Osteocyte (in vitro differentiated cells): Measurements from ENCODE around the gene ACTG2. TPM values are rescaled to one million over a fixed set of nuclear protein-coding genes. Genes with fewer than 3 reads are reported as not detected.

Experiments used
- DNase-seq: peaks from one replicate; pipeline ENCODE4 v3.0.0; 2021; ENCODE audit warnings: mixed read lengths; ENCODE audit not compliant: unreplicated experiment; ENCODE audit errors: extremely low spot score
- H3K27ac Mint-ChIP-seq: one replicate; pipeline ENCODE4 v1.8.0; 2021; ENCODE audit warnings: mild to moderate bottlenecking, mixed read lengths; ENCODE audit not compliant: unreplicated experiment
- H3K27me3 Mint-ChIP-seq: one replicate; pipeline ENCODE4 v1.8.0; 2021; ENCODE audit warnings: mixed read lengths; ENCODE audit not compliant: unreplicated experiment
- H3K36me3 Mint-ChIP-seq: one replicate; pipeline ENCODE4 v1.8.0; 2021; ENCODE audit warnings: mixed read lengths; ENCODE audit not compliant: unreplicated experiment
- H3K4me1 Mint-ChIP-seq: one replicate; pipeline ENCODE4 v1.8.0; 2021; ENCODE audit warnings: mixed read lengths; ENCODE audit not compliant: unreplicated experiment
- H3K4me3 Mint-ChIP-seq: one replicate; pipeline ENCODE4 v1.8.0; 2021; ENCODE audit warnings: mild to moderate bottlenecking, moderate library complexity, mixed read lengths; ENCODE audit not compliant: unreplicated experiment
- H3K9me3 Mint-ChIP-seq: one replicate; pipeline ENCODE4 v1.8.0; 2021; ENCODE audit warnings: mixed read lengths; ENCODE audit not compliant: unreplicated experiment
- long read RNA-seq: library from polyadenylated mRNA; unstranded; transcript quantifications from one replicate; pipeline ENCODE4 v2.0.0, GENCODE V29; 2021
- total RNA-seq: library from RNA; stranded (reverse); gene quantifications from 2 replicates; pipeline ENCODE4 v1.2.1, GENCODE V29; 2021
- TF ChIP-seq, protein P1 (sequence below): fragments of 200-600 bp; sonication (generic); IDR thresholded peaks from 2 replicates; pipeline ENCODE4 v1.5.0; 2021; ENCODE audit warnings: antibody characterized with exemption, mild to moderate bottlenecking, moderate library complexity

ACTG2 gene
- total RNA-seq = 190 and 191 TPM in 2 replicates
- long read RNA-seq, transcript ACTG2-203 (8 exons, 1,413 nt) = minor isoform, 5 of 962 reads
- long read RNA-seq, transcript ACTG2-201 (9 exons, 1,530 nt) = major isoform, 886 of 962 reads
- long read RNA-seq, partial matches to known transcripts = 33 of 962 reads
- long read RNA-seq, other reads (novel, unspliced or antisense) = 35 of 962 reads

DNA sequence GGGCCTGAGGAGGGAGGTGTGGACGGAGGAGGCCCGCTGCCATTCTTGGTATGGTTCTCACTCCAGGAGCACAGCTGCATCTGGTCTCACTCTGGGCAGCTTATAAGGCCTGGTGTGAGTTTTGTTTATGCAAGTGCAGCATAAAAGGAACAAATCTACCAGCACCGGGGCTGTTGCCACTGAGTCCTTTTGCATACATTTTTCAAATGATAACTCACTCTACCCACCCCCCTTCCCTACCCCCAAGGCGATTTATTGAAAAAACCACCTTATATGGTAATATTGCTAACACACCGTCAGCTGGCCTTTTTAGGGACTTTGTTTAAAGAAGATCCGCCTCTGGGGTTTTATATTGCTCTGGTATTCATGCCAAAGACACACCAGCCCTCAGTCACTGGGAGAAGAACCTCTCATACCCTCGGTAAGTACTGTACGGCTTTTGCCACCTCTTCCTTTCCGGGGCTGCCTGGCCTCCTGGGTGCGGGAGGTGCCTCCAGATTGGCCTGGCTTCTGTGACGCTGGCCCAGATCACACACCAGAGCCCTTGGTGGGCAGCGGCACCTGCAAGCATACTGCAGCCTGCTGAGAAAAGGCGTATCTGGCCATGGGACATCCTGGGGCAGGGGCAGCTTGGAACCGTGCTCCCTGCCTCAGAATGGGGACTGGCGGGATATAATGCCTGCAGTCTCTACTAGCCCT lies at the start of gene ACTG2:
Gene ACTG2, plus strand, starts transcription at position 378 of the 699 bp plus-strand sequence. CDS start 8,304 bp downstream, outside the sequence.
- Mint-ChIP-seq H3K27me3 (no peaks in the 10 kb centered on the region), H3K27ac (peak within 1 kb of the TSS; percentile 93), H3K4me3 (peak within 1 kb of the TSS; percentile 76), H3K9me3 (no peaks in the 10 kb centered on the region), H3K36me3 (peaks cover 4% of the 10 kb centered on the region), H3K4me1 (peaks cover 73% of the 10 kb centered on the region)
- DNase-seq = peak; percentile 84
- TF ChIP-seq, protein P1, sequence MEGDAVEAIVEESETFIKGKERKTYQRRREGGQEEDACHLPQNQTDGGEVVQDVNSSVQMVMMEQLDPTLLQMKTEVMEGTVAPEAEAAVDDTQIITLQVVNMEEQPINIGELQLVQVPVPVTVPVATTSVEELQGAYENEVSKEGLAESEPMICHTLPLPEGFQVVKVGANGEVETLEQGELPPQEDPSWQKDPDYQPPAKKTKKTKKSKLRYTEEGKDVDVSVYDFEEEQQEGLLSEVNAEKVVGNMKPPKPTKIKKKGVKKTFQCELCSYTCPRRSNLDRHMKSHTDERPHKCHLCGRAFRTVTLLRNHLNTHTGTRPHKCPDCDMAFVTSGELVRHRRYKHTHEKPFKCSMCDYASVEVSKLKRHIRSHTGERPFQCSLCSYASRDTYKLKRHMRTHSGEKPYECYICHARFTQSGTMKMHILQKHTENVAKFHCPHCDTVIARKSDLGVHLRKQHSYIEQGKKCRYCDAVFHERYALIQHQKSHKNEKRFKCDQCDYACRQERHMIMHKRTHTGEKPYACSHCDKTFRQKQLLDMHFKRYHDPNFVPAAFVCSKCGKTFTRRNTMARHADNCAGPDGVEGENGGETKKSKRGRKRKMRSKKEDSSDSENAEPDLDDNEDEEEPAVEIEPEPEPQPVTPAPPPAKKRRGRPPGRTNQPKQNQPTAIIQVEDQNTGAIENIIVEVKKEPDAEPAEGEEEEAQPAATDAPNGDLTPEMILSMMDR = no peak

DNA sequence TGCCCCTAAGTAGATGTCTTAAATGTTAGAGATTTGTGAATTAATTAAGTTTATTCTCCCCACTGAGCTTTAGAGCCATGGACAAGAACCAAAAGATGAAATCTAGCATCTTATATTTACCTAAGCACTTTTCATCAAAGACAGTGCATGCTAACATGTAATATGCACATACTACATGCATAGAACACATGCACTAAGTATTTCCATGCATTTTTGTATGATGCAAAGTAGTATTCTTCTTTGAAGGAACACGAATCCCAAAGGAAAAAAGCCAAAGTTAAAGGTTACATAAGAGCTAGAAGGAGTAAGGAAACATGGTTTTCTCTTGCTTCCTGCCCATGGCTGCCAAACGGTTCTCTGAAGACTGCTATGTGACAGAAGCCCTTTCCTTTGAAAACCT lies 48.7 kb upstream of the ACTG2 start:
- Mint-ChIP-seq H3K4me3 (no peak overlapping the region), H3K9me3 (no peaks in the 10 kb centered on the region), H3K36me3 (peaks cover 31% of the 10 kb centered on the region), H3K27ac (no peak overlapping the region), H3K27me3 (no peaks in the 10 kb centered on the region), H3K4me1 (peaks cover 25% of the 10 kb centered on the region)
- TF ChIP-seq, protein P1 = no peak
- no peak for DNase-seq

DNA sequence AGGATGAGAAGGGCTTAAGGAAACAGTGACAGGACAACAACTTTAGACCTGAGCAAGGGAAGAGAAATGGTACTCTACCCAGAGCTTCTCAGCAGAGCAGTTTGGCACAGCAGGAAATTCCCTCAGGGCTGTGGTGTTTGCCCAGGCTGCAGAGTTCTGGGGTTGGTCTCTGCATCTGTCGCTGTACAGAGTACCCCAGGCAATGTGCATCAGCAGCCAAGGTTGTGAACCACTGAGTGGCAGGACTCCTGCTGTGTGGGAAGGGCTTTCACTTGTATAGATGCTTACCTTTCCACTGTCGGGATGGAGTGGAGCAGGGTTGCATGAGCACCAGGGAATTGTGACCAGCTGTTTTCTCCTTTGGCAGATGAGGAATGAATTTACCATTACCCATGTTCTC lies 42.8 kb upstream of the ACTG2 start:
- H3K4me1 Mint-ChIP-seq = peaks cover 43% of the 10 kb centered on the region
- TF ChIP-seq, protein P1 = no peak
- no peak for DNase-seq
- H3K27ac Mint-ChIP-seq = peak overlapping the region; percentile 89
- H3K27me3 Mint-ChIP-seq = no peaks in the 10 kb centered on the region
- H3K36me3 Mint-ChIP-seq = peaks cover 31% of the 10 kb centered on the region
- H3K4me3 Mint-ChIP-seq = no peak overlapping the region
- no peaks in the 10 kb centered on the region for H3K9me3 Mint-ChIP-seq

DNA sequence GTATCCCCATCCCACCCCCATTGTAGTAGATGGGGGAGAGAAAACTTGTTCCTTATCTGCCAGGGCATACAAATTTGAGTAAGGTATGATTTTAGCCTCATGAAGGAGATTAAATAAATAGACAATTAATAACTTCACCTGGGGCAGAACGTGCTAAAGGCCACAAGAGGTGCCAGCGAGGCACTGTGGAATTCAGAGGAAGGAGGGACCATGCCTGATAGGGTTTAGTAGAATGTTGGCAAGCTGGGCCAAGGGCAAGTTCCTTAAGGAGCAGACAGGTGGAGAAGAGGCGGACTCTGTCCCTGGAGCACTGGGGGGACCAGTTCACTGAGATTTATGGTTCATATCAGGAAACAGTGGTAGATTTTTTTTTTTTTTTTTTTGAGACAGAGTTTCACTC lies 41.5 kb upstream of the ACTG2 start:
- peaks cover 43% of the 10 kb centered on the region for H3K4me1 Mint-ChIP-seq
- no peaks in the 10 kb centered on the region for H3K27me3 Mint-ChIP-seq
- H3K9me3 Mint-ChIP-seq = no peaks in the 10 kb centered on the region
- no peak for DNase-seq
- TF ChIP-seq, protein P1 = no peak
- peaks cover 34% of the 10 kb centered on the region for H3K36me3 Mint-ChIP-seq
- H3K4me3 Mint-ChIP-seq = no peak overlapping the region
- no peak overlapping the region for H3K27ac Mint-ChIP-seq

DNA sequence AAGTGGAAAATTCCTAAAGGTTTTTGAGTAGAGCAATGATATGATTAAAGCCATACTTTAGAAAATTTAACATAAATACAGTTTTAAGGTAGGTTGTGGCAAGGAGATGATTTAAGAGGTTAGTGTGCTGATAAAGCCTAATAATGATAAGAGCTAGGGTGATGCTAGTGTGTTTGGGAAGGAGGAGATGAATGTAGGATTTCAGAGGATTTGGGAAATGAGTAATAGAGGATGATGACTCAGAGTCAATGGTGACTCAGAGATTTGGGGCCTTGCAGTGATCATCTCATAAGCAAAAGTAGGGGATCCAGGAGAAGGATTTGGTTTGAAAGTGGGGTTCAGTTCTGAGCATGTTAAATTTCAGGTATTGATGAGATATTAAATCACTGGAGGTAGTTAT lies 40.8 kb upstream of the ACTG2 start:
- no peak for DNase-seq
- Mint-ChIP-seq H3K27me3 (no peaks in the 10 kb centered on the region), H3K9me3 (no peaks in the 10 kb centered on the region), H3K4me1 (peaks cover 41% of the 10 kb centered on the region), H3K4me3 (no peak overlapping the region), H3K27ac (no peak overlapping the region), H3K36me3 (peaks cover 36% of the 10 kb centered on the region)
- TF ChIP-seq, protein P1 = no peak
